Right renal pelvis (tissue), 4 donors: ENCODE measurements around the gene FGD5. TPM values are rescaled to one million over a fixed set of nuclear protein-coding genes. Genes with fewer than 3 reads are reported as not detected.

Experiments used
- DNase-seq, 4 donors: peaks; one replicate each; pipeline ENCODE4 v3.0.0-alpha.2; 2013; ENCODE audit warnings: low read depth in 4 of 4, low spot score in 3 of 4, missing footprints in 1 of 4
- polyA plus RNA-seq, 4 donors: library from polyadenylated mRNA; unstranded; fragments of 120-200 nt; gene quantifications; one replicate each; pipeline ENCODE4 v1.2.1, GENCODE V29; 2013; ENCODE audit not compliant: insufficient read length in 4 of 4

Gene FGD5
- polyA plus RNA-seq, 4 donors, result 22.9 to 26.6 (median 24.8) TPM

- DNase-seq, result no peak
Measured at GRCh38 chr3:14822670-14823390, 4.1 kb downstream of the FGD5 start.

- DNase-seq, result no peak
Measured at GRCh38 chr3:14823393-14823792, 4.6 kb downstream of the FGD5 start.

GRCh38 chr3:14823910-14824629 lies 5.3 kb downstream of the FGD5 start:
- no peak for DNase-seq

- DNase-seq, result no peak
Measured at GRCh38 chr3:14824646-14825045, 5.9 kb downstream of the FGD5 start.

- DNase-seq, result no peak
Measured at GRCh38 chr3:14826069-14826468, 7.3 kb downstream of the FGD5 start.

GRCh38 chr3:14827776-14828175 lies 9.0 kb downstream of the FGD5 start:
- no peak for DNase-seq

- no peak for DNase-seq
Measured at GRCh38 chr3:14829811-14830210, 11.0 kb downstream of the FGD5 start.

GRCh38 chr3:14831916-14832450 lies 13.2 kb downstream of the FGD5 start:
- DNase-seq, result no peak

- DNase-seq, result no peak
Measured at GRCh38 chr3:14832975-14833722, 14.4 kb downstream of the FGD5 start.

- no peak for DNase-seq
Measured at GRCh38 chr3:14834121-14834520, 15.4 kb downstream of the FGD5 start.

GRCh38 chr3:14834807-14835466 lies 16.2 kb downstream of the FGD5 start:
- no peak for DNase-seq

- no peak for DNase-seq
Measured at GRCh38 chr3:14836049-14836468, 17.3 kb downstream of the FGD5 start.

- no peak for DNase-seq
Measured at GRCh38 chr3:14837186-14837877, 18.6 kb downstream of the FGD5 start.

GRCh38 chr3:14837878-14838258 lies 19.1 kb downstream of the FGD5 start:
- no peak for DNase-seq

- no peak for DNase-seq
Measured at GRCh38 chr3:14839236-14839635, 20.5 kb downstream of the FGD5 start.

- DNase-seq, result no peak
Measured at GRCh38 chr3:14841836-14842235, 23.1 kb downstream of the FGD5 start.

- no peak for DNase-seq
Measured at GRCh38 chr3:14842277-14842676, 23.5 kb downstream of the FGD5 start.

GRCh38 chr3:14843321-14843720 lies 24.6 kb downstream of the FGD5 start:
- no peak for DNase-seq

- DNase-seq, result no peak
Measured at GRCh38 chr3:14844386-14845170, 25.8 kb downstream of the FGD5 start.
